HEK293T (cell line): Measurements from ENCODE around the gene TDRD1.

Source experiments
- ARNT ChIP-seq: fragments of 450-650 bp; IDR thresholded peaks from 2 replicates; pipeline ENCODE4 v1.6.1; 2017; ENCODE audit warnings: mild to moderate bottlenecking
- BHLHE40 ChIP-seq: fragments of 450-650 bp; IDR thresholded peaks from 2 replicates; pipeline ENCODE4 v1.6.1; 2016; ENCODE audit warnings: mild to moderate bottlenecking, moderate library complexity, borderline replicate concordance
- CTBP1 ChIP-seq: fragments of 450-650 bp; IDR thresholded peaks from 2 replicates; pipeline ENCODE4 v1.6.1; 2016; ENCODE audit warnings: borderline replicate concordance
- FOXK2 ChIP-seq: fragments of 450-650 bp; IDR thresholded peaks from 2 replicates; pipeline ENCODE4 v1.6.1; 2016; ENCODE audit warnings: mild to moderate bottlenecking
- FOXM1 ChIP-seq: fragments of 450-650 bp; IDR thresholded peaks from 2 replicates; pipeline ENCODE4 v1.6.1; 2017; ENCODE audit warnings: mild to moderate bottlenecking, borderline replicate concordance
- HDGF ChIP-seq: fragments of 450-650 bp; IDR thresholded peaks from 2 replicates; pipeline ENCODE4 v1.6.1; 2017; ENCODE audit warnings: antibody characterized with exemption, borderline replicate concordance
- NFRKB ChIP-seq: fragments of 450-650 bp; IDR thresholded peaks from 2 replicates; pipeline ENCODE4 v1.6.1; 2016; ENCODE audit warnings: mild to moderate bottlenecking, moderate library complexity
- PKNOX1 ChIP-seq: fragments of 450-650 bp; IDR thresholded peaks from 2 replicates; pipeline ENCODE4 v1.6.1; 2016
- SP1 ChIP-seq: fragments of 450-650 bp; IDR thresholded peaks from 2 replicates; pipeline ENCODE4 v1.6.1; 2017
- SUZ12 ChIP-seq: fragments of 450-650 bp; IDR thresholded peaks from 2 replicates; pipeline ENCODE4 v1.6.1; 2016; ENCODE audit warnings: mild to moderate bottlenecking
- TARDBP ChIP-seq: fragments of 450-650 bp; IDR thresholded peaks from 2 replicates; pipeline ENCODE4 v1.6.1; 2016
- ZNF384 ChIP-seq: fragments of 450-650 bp; IDR thresholded peaks from 2 replicates; pipeline ENCODE4 v1.6.1; 2016

- no peak for TF ChIP-seq SP1
- no peak for TF ChIP-seq PKNOX1
- TF ChIP-seq SUZ12 = no peak
- no peak for TF ChIP-seq ZNF384
- no peak for TF ChIP-seq FOXK2
- no peak for TF ChIP-seq HDGF
- TF ChIP-seq ARNT = no peak
- TF ChIP-seq FOXM1 = no peak
- TF ChIP-seq BHLHE40 = no peak
- TF ChIP-seq NFRKB = no peak
- no peak for TF ChIP-seq CTBP1
- no peak for TF ChIP-seq TARDBP
Observed at GRCh38 chr10:114202812-114203211, 23.7 kb downstream of the TDRD1 start.
